GM21717 (cell line): ENCODE data around the gene MPHOSPH9.

Source experiments
- ATAC-seq: cut with Tn5 transposase; IDR thresholded peaks from one replicate; pipeline ENCODE4 v1.9.1; 2021; ENCODE audit warnings: mild to moderate bottlenecking, moderate library complexity; ENCODE audit not compliant: unreplicated experiment

The MPHOSPH9 gene, protein sequence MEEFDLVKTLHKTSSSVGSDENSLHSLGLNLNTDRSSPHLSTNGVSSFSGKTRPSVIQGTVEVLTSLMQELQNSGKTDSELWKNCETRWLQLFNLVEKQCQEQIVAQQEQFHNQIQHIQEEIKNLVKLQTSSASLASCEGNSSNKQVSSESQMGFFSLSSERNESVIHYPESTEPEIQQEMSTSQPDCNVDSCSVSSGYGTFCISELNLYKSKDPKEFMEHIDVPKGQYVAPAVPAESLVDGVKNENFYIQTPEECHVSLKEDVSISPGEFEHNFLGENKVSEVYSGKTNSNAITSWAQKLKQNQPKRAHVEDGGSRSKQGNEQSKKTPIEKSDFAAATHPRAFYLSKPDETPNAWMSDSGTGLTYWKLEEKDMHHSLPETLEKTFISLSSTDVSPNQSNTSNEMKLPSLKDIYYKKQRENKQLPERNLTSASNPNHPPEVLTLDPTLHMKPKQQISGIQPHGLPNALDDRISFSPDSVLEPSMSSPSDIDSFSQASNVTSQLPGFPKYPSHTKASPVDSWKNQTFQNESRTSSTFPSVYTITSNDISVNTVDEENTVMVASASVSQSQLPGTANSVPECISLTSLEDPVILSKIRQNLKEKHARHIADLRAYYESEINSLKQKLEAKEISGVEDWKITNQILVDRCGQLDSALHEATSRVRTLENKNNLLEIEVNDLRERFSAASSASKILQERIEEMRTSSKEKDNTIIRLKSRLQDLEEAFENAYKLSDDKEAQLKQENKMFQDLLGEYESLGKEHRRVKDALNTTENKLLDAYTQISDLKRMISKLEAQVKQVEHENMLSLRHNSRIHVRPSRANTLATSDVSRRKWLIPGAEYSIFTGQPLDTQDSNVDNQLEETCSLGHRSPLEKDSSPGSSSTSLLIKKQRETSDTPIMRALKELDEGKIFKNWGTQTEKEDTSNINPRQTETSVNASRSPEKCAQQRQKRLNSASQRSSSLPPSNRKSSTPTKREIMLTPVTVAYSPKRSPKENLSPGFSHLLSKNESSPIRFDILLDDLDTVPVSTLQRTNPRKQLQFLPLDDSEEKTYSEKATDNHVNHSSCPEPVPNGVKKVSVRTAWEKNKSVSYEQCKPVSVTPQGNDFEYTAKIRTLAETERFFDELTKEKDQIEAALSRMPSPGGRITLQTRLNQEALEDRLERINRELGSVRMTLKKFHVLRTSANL

DNA sequence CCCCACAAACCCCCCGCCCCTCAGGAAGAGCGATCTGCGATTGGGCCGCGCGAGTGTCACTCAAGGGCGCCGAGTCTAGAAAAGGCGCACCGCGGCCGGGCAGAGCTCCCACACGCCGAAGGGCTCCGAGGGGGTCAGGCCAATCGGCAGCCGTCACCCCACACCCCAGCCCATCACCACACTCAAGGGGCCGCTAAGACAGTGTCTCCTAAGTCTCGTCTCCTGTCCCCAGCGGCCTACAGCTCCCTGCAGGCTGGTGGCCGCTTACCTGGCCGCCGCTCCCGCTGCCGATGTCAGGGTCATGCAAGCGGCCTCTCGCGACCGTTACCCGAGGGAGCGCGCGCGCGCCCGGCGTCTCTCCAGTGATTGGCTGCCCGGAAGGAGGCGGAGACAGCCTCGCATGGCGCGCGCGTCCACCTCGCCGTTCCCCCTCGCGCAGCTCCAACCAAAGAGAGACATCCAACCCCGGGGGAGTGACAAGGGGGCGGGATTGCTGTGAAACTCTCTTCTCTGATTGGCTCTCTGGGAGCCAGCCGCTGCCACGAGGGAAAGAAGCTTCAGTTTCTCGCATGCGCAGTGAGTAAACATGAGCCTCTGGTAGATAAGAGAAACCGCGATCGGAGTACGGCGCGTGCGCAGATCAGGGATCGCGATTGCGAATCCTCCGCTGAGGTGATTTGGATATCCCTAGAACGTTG lies at the start of gene MPHOSPH9, which contains the start of gene MTRFR:
Gene MPHOSPH9, minus strand, starts transcription at position 335 of the 698 bp plus-strand sequence. CDS start 2,777 bp downstream, outside the sequence.
Gene MTRFR, plus strand, starts transcription at position 630 of the 698 bp plus-strand sequence. CDS start 20,239 bp downstream, outside the sequence.
- peak; percentile 77 for ATAC-seq

- ATAC-seq = no peak
Observed at GRCh38 chr12:123282111-123282510, 49.2 kb upstream of the MPHOSPH9 start.

DNA sequence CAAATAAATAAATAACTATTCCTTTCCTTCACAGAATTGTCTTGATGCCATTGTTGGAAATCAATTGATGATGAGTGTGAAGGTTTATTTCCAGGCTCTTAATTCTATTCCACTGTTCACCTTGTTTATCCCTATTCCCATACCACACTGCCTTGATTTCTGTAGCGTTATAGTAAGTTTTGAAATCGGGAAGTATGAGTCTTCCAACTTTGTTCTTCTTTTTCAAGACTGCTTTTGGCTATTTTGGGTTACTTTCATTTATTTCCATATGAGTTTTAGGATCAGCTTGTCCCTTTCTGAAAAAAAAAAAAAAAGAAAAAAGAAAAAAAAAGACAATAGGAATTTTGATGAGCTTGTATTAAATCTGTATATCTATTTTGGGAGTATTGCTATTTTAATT lies 48.0 kb upstream of the MPHOSPH9 start:
- no peak for ATAC-seq

DNA sequence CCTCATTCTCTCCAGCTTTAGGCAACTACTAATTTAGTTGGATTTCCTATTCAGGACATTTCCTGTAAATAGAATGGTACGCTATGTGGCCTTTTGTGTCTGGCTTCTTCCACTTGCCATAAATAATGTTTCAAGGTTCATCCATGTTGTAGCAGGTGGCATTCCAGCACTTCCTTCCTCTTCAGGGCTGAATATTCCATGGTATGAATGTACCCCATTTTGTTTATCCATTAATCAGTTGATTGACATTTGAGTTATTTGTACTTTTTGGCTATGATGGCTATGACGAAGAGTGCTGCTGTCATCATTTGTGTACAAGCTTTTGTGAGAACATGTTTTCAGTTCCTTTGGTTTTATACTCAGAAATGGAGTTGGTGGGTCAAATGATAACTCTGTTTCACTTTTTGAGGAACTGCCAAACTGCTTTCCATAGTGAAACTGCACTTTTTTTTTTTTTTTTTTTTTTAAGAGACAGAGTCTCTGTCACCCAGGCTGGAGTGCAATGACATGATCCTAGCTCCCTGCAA lies 45.2 kb upstream of the MPHOSPH9 start:
- ATAC-seq = no peak

DNA sequence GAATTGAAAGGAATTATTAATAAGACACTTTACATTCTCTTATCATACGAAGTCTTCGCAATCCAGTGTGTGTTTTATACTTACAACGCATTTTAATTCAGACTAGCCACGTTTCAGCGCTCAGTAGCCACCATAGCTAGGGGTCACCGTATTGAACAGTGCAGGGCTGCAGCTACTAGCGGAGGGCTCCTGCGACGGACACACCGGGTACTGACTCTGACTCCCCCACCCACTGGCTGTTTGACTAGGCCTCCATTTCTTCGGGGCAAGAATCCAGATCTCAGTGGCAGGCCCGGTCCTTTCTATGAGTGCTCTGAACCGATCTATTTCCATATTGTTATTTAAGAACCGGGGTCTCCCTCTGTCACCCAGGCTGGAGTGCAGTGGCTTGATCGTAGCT lies 40.2 kb upstream of the MPHOSPH9 start:
- ATAC-seq = no peak

- ATAC-seq = peak; percentile 49
Observed at GRCh38 chr12:123271001-123271668, 38.2 kb upstream of the MPHOSPH9 start.

GRCh38 chr12:123270214-123271000 lies 37.5 kb upstream of the MPHOSPH9 start:
- peak; percentile 16 for ATAC-seq

DNA sequence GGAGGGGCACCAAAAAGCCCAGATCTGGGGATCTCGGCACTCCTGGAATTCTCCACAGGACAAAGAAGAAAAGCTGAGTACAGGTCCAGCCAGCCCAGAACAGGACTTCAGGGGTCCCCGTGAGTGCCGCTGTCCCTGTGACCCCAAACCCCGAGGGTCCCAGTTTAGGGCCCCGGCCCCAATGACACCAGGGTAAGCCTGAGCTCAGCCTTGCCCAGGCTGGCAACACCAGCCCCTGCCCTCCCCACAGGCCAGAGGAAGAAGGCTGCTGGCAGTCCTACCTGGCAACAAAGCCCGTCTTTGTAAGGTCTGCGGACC lies 36.9 kb upstream of the MPHOSPH9 start:
- ATAC-seq = no peak

DNA sequence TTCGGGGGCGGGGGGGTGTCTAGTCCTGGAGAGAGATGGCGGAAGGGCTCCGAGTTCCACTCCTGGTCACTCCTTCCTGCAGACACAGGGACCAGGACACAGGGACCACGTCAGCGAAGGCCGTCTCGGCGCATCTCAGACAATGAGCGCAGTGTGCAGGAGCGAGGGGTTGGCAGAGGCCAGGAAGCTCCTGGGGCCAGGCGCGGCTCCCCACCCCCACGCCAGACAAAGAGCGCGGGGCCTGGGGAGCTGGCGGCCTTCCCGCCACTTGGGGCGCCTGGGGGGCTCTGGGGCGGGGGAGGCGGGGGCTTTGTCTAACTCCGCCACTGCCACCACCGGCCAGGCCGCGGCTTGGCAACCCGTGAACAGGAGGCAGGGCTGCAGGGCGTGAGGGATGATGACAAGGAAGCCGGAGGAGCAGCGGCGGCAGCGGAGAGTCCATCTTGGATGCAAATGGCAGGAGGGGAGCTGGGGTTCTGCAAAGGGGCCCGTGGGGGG lies 36.5 kb upstream of the MPHOSPH9 start:
- no peak for ATAC-seq

GRCh38 chr12:123268850-123269249 lies 35.9 kb upstream of the MPHOSPH9 start:
- ATAC-seq = no peak

DNA sequence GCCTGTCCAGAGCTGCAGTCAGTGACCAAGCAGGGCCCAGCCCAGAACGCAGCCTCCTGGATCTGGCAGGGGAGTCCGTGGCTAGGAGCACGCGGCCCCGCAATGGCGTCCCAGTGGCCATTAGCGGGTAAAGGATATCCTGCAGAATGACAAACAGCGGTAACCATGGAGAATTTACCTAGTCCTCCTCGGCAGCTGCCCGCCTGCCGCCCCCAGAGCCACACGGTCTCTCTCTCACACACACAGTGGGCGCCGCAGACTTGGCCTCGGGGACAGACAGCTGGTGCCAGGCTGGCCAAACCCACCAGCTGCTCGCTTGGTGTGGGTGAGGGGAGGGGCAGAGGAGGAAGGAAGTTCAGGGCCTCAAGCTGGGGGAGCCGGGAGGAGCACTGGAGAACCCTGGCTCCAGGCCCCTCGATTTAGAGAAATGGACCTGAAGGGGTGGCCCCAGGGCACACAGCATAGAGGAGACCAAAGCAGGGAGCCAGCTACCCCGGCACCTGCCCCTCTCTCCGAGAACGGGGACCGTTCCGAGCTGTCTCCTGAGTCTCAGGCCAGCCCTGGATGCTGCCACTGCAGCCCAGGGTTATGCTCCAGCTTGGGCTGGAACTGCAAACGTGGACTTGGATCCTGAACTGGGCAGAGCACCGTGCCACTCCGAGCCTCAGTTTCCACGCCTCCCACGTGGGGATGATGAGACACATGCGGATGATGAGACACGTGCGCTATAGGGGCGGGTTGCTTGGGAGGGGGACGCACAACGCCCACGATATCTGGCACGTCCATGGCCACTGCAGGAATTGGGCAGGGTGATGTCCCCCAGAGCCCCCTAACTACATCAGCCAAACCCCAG lies 35.3 kb upstream of the MPHOSPH9 start:
- ATAC-seq = no peak

- no peak for ATAC-seq
Observed at GRCh38 chr12:123267335-123267920, 34.5 kb upstream of the MPHOSPH9 start.

- no peak for ATAC-seq
Observed at GRCh38 chr12:123266679-123267277, 33.8 kb upstream of the MPHOSPH9 start.

- no peak for ATAC-seq
Observed at GRCh38 chr12:123265851-123266678, 33.1 kb upstream of the MPHOSPH9 start.

- ATAC-seq = no peak
Observed at GRCh38 chr12:123264642-123265041, 31.7 kb upstream of the MPHOSPH9 start.

GRCh38 chr12:123263196-123263817 lies 30.4 kb upstream of the MPHOSPH9 start:
- ATAC-seq = no peak
